ENCODE results near the gene MAX.

GRCh38 chr14:65106316-65106715 lies 4.0 kb upstream of the MAX start:
- no peak for TF ChIP-seq CTCF (conservative IDR thresholded peaks at IDR 0.05; ENCODE audit: low read depth, low read length)
- TF ChIP-seq POLR2A (IDR thresholded peaks at IDR 0.05; ENCODE audit: low read depth, low read length) = no peak
- no peak for TF ChIP-seq RAD21 (IDR thresholded peaks at IDR 0.05; ENCODE audit: low read length)
- TF ChIP-seq RFX5 (IDR thresholded peaks at IDR 0.05; ENCODE audit: low read depth, low read length) = no peak
- TF ChIP-seq CEBPB (IDR thresholded peaks at IDR 0.05; ENCODE audit: low read depth, low read length) = no peak
- no peak for TF ChIP-seq USF2 (IDR thresholded peaks at IDR 0.05; ENCODE audit: low read depth, low read length)
- TF ChIP-seq BHLHE40 (IDR thresholded peaks at IDR 0.05; ENCODE audit: low read depth, low read length) = no peak
- no peak for TF ChIP-seq MAFK (IDR thresholded peaks at IDR 0.05; ENCODE audit: low read depth, low read length)
- TF ChIP-seq RCOR1 (IDR thresholded peaks at IDR 0.05; ENCODE audit: insufficient replicate concordance, low read length) = no peak
- no peak for TF ChIP-seq ELK1 (IDR thresholded peaks at IDR 0.05; ENCODE audit: borderline replicate concordance, low read depth, low read length)
- TF ChIP-seq MAZ (IDR thresholded peaks at IDR 0.05; ENCODE audit: borderline replicate concordance, low read depth, low read length) = no peak
- no peak for TF ChIP-seq FOS (IDR thresholded peaks at IDR 0.05; ENCODE audit: low read depth, low read length)

Measured in IMR-90 (cell line).